HUES64 (cell line): ENCODE data around the gene ZNF318.
"Not testable (repeated sequence)": the region's sequence is repeated elsewhere in the genome, so short reads cannot be mapped to it uniquely, and the experiment has no call there.

ENCODE experiments used
- H3K27ac ChIP-seq: 2 replicates; pipeline ENCODE4 v1.7.0; 2013; ENCODE audit warnings: low read depth, low read length, inconsistent platforms
- H3K27me3 ChIP-seq: 2 replicates; pipeline ENCODE4 v1.6.1; 2013; ENCODE audit warnings: mild to moderate bottlenecking, low read length; ENCODE audit not compliant: insufficient read depth
- H3K36me3 ChIP-seq: 2 replicates; pipeline ENCODE4 v1.6.1; 2013; ENCODE audit warnings: mild to moderate bottlenecking, low read length; ENCODE audit not compliant: insufficient read depth
- H3K4me1 ChIP-seq: 2 replicates; pipeline ENCODE4 v1.6.1; 2013; ENCODE audit warnings: mild to moderate bottlenecking, low read length, moderate library complexity; ENCODE audit not compliant: insufficient read depth
- H3K4me3 ChIP-seq: 2 replicates; pipeline ENCODE4 v1.5.1; 2013; ENCODE audit warnings: mild to moderate bottlenecking, low read length, moderate library complexity
- H3K9ac ChIP-seq: 2 replicates; pipeline ENCODE4 v1.6.1; 2013; ENCODE audit warnings: mild to moderate bottlenecking, low read depth, low read length
- H3K9me3 ChIP-seq: 2 replicates; pipeline ENCODE4 v1.6.1; 2013; ENCODE audit warnings: low read depth, low read length; ENCODE audit not compliant: insufficient read depth
- WGBS: fragments of 150-250, 120-280 bp; methylation state at CpG from one replicate; pipeline ENCODE4 v1.1.7; 2013; ENCODE audit warnings: missing lambda C conversion rate; 5-methylcytosine and 5-hydroxymethylcytosine counted together

The ZNF318 gene

GRCh38 chr6:43401730-43402129, 32.3 kb upstream of the ZNF318 start:
- no peaks in the 10 kb centered on the region for H3K4me1 ChIP-seq
- H3K9me3 ChIP-seq: no peaks in the 10 kb centered on the region
- no peaks in the 10 kb centered on the region for H3K36me3 ChIP-seq
- WGBS: 87% methylated on average over 3 of the region's 3 CpGs
- 0 out of 2 replicates have a peak, but pooled peaks cover 7% of the 10 kb centered on the region for H3K27me3 ChIP-seq
- no peak overlapping the region for H3K27ac ChIP-seq
- no peak overlapping the region for H3K4me3 ChIP-seq
- no peak overlapping the region for H3K9ac ChIP-seq

GRCh38 chr6:43399932-43400487, 30.6 kb upstream of the ZNF318 start:
- H3K27ac ChIP-seq: no peak overlapping the region
- H3K9me3 ChIP-seq: no peaks in the 10 kb centered on the region
- 92% methylated on average over 2 of the region's 3 CpGs for WGBS

DNA sequence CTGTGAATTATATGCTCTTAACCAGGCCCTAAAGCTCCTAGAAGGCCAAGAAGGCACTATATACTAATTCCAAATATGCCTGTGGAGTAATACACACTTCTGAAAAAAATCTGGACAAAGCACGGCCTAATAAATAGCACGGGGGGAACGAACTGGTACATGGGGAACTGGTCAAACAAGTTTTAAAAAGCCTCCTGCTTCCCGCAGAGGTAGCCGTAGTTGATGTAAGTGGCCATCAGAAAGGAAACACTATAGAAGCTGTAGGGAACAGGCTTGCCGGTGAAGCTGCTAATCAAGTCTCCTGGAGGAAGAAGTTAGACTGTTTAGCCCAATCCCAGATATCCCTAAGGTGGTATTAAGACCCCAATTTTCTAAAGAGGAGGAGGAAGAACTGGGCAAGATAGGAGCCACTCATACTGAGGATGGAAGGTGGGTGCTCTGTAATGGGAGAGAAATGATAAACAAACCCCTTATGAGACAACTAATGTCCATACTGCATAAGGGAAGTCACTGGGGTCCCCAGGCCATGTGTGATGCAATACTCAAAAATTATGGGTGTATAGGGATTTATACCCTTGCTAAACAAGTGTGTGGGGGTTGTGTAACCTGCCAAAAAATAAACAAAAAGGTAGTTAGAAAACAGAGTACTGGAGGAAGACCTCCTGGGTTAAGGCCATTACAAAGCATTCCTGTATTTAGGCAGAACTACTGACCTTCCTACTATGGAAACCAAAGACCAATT, 27.1 kb upstream of the ZNF318 start:
- Histone ChIP-seq H3K4me1 (no peaks in the 10 kb centered on the region; the same call in 1 of the 2 replicates), H3K9ac (no peak overlapping the region), H3K27me3 (no peaks in the 10 kb centered on the region), H3K36me3 (no peaks in the 10 kb centered on the region), H3K9me3 (no peaks in the 10 kb centered on the region), H3K4me3 (no peak overlapping the region), H3K27ac (no peak overlapping the region)
- WGBS: 88% methylated on average over 6 of the region's 6 CpGs

More at GRCh38 chr6:43399932-43400487, 30.6 kb upstream of the ZNF318 start:
- H3K36me3 ChIP-seq: no peaks in the 10 kb centered on the region
- H3K4me3 ChIP-seq: no peak overlapping the region
- no peak overlapping the region for H3K9ac ChIP-seq
- no peaks in the 10 kb centered on the region for H3K4me1 ChIP-seq
- 0 out of 2 replicates have a peak, but pooled peaks cover 5% of the 10 kb centered on the region for H3K27me3 ChIP-seq

- no peaks in the 10 kb centered on the region for H3K9me3 ChIP-seq
- H3K27me3 ChIP-seq: no peaks in the 10 kb centered on the region
- WGBS: 88% methylated on average over 4 of the region's 4 CpGs
- H3K9ac ChIP-seq: no peak overlapping the region
- H3K36me3 ChIP-seq: no peaks in the 10 kb centered on the region
- H3K4me1 ChIP-seq: no peaks in the 10 kb centered on the region; the same call in 1 of the 2 replicates
- H3K27ac ChIP-seq: no peak overlapping the region
- no peak overlapping the region for H3K4me3 ChIP-seq
These were observed 26.3 kb upstream of the ZNF318 start for GRCh38 chr6:43395776-43396175.

GRCh38 chr6:43394982-43395381, 25.5 kb upstream of the ZNF318 start:
- Histone ChIP-seq H3K36me3 (no peaks in the 10 kb centered on the region), H3K4me3 (no peak overlapping the region), H3K9ac (no peak overlapping the region), H3K9me3 (no peaks in the 10 kb centered on the region), H3K27me3 (no peaks in the 10 kb centered on the region), H3K4me1 (no peaks in the 10 kb centered on the region; the same call in 1 of the 2 replicates), H3K27ac (no peak overlapping the region)
- 99% methylated on average over 4 of the region's 4 CpGs for WGBS

DNA sequence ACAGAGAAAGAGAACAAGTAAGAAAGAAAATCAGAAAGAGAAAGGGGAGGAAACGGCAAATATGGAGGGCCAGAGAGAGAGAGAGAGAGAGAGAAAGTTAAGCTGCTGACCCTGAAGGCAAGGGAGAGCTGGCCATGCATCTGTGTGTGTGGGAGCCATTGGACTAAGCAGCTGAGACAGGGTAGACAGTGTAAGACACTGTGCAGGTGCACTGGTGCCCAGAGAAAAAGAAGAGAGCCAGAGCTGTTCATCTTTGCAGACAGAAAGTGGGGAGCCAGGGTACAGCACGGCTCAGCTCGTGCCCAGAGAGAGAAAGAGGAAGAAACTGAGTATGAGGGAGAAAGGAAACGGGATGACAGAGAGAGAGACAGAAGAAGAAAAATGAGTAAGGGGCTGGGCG, 24.2 kb upstream of the ZNF318 start:
- no peaks in the 10 kb centered on the region for H3K27me3 ChIP-seq
- no peaks in the 10 kb centered on the region for H3K36me3 ChIP-seq
- H3K4me1 ChIP-seq: no peaks in the 10 kb centered on the region; the same call in 1 of the 2 replicates
- H3K27ac ChIP-seq: no peak overlapping the region
- 89% methylated on average over 5 of the region's 5 CpGs for WGBS
- H3K4me3 ChIP-seq: no peak overlapping the region
- no peaks in the 10 kb centered on the region for H3K9me3 ChIP-seq
- no peak overlapping the region for H3K9ac ChIP-seq

DNA sequence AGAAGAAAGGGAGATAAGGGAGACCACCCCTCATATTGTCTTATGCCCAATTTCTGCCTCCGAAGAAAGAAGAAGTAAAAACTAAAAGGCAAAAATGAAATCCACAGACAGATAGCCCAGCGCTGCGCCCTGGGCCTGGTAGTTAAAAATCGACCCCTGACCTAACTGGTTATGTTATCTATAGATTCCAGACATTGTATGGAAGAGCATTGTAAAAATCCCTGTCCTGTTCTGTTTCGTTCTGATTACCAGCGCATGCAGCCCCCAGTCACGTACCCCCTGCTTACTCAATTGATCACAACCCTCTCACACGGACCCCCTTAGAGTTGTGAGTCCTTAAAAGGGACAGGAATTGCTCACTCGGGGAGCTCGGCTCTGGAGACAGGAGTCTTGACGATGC, 23.7 kb upstream of the ZNF318 start:
- H3K27me3 ChIP-seq, H3K9me3 ChIP-seq, H3K9ac ChIP-seq, H3K4me3 ChIP-seq, H3K4me1 ChIP-seq, H3K36me3 ChIP-seq, H3K27ac ChIP-seq: not testable (repeated sequence)
- 83% methylated on average over 10 of the region's 11 CpGs for WGBS

GRCh38 chr6:43391440-43392031, 22.1 kb upstream of the ZNF318 start:
- H3K27ac ChIP-seq: no peak overlapping the region
- WGBS: 91% methylated on average over 13 of the region's 13 CpGs

GRCh38 chr6:43390753-43391439, 21.4 kb upstream of the ZNF318 start:
- H3K27ac ChIP-seq, H3K4me1 ChIP-seq: not testable (repeated sequence)

More at GRCh38 chr6:43391440-43392031, 22.1 kb upstream of the ZNF318 start:
- no peaks in the 10 kb centered on the region for H3K9me3 ChIP-seq
- H3K4me3 ChIP-seq: no peak overlapping the region
- H3K36me3 ChIP-seq: no peaks in the 10 kb centered on the region
- H3K9ac ChIP-seq: no peak overlapping the region
- H3K4me1 ChIP-seq: no peaks in the 10 kb centered on the region; the same call in 1 of the 2 replicates
- H3K27me3 ChIP-seq: no peaks in the 10 kb centered on the region

DNA sequence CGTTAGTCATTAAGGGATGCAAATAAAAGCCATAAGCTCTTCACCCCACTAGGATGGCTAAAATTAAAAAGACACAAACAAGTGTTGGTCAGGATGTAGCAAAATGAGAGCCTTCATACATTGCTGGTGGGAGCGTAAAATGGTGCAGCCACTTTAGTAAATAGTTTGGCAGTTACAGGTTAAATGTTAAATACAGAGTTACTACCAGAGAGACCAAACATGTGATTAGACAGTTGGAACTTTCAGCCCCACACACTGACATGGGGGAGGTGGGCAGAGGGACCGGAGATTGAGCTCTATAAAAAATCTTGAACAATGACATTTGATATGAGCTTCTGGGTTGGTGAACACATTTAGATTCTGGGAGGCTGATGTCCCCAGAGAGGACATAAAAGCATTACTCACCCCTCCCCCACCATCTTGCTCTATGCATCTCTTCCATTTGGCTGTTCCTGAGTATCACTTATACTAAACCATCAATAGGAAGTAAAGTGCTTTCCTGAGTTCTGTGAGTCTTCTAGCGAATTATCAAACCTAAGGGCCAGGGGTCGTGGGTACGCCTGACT, 20.4 kb upstream of the ZNF318 start:
- Histone ChIP-seq H3K4me3 (no peak overlapping the region), H3K4me1 (no peaks in the 10 kb centered on the region; the same call in 1 of the 2 replicates)
- 95% methylated on average over 6 of the region's 6 CpGs for WGBS

More at GRCh38 chr6:43390753-43391439, 21.4 kb upstream of the ZNF318 start:
- 92% methylated on average over 10 of the region's 10 CpGs for WGBS
- not testable (repeated sequence) for H3K9me3 ChIP-seq, H3K27me3 ChIP-seq, H3K9ac ChIP-seq, H3K36me3 ChIP-seq, H3K4me3 ChIP-seq

DNA sequence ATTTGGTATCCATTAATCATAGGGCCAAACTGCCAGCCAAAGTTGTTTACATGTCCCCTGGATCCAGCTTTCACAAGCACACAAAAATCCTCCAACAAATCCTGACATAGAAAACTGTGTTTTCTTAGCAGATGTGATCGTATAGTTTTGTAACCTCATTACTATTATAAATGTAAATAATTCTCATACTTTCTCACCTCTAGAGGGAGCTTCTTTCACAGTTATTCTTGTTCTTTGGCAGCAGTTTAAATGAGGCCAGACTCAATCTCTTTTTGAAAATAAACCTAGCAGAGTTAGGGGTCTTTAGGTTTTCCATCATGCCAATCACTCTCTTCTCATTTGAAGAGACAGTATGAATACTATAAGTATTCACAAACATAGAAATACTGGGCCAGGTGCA, 17.0 kb upstream of the ZNF318 start:
- Histone ChIP-seq H3K27me3 (no peaks in the 10 kb centered on the region), H3K9ac (no peak overlapping the region), H3K36me3 (no peaks in the 10 kb centered on the region), H3K9me3 (no peaks in the 10 kb centered on the region), H3K4me1 (no peaks in the 10 kb centered on the region; the same call in 1 of the 2 replicates), H3K27ac (no peak overlapping the region), H3K4me3 (no peak overlapping the region)
- WGBS: no CpG with 5 or more reads among the region's 1 CpG

More for the DNA sequence above, 20.4 kb upstream of the ZNF318 start:
- no peak overlapping the region for H3K27ac ChIP-seq
- H3K36me3 ChIP-seq: no peaks in the 10 kb centered on the region
- no peaks in the 10 kb centered on the region for H3K27me3 ChIP-seq
- H3K9me3 ChIP-seq: no peaks in the 10 kb centered on the region
- no peak overlapping the region for H3K9ac ChIP-seq
